CD4-positive, alpha-beta T cell treated with Interleukin-15 for 4 hours (primary cell): Measurements from ENCODE around the gene ABHD17A.

Experiments used
- DNase-seq: peaks from one replicate; pipeline ENCODE4 v3.0.0-alpha.2; 2020; ENCODE audit warnings: low spot score

The ABHD17A gene

GRCh38 chr19:1852581-1853128 lies 32.6 kb downstream of the ABHD17A start:
- no peak for DNase-seq

GRCh38 chr19:1851654-1852580 lies 33.4 kb downstream of the ABHD17A start:
- peak; percentile 58 for DNase-seq

GRCh38 chr19:1850809-1851653 lies 34.3 kb downstream of the ABHD17A start:
- no peak for DNase-seq

GRCh38 chr19:1849886-1850398 lies 35.4 kb downstream of the ABHD17A start:
- no peak for DNase-seq

- DNase-seq: no peak
These were observed 36.2 kb downstream of the ABHD17A start for GRCh38 chr19:1849132-1849474.

- DNase-seq: peak; percentile 99
These were observed 36.7 kb downstream of the ABHD17A start, which contains the start of gene REXO1 for GRCh38 chr19:1848399-1849131. TSS of gene REXO1 (minus strand) at chr19:1848483. CDS start at chr19:1848358, 125 bp downstream.

GRCh38 chr19:1847684-1848398 lies 37.5 kb downstream of the ABHD17A start:
- DNase-seq: no peak

GRCh38 chr19:1847348-1847683 lies 38.0 kb downstream of the ABHD17A start:
- no peak for DNase-seq

- DNase-seq: no peak
These were observed 38.6 kb downstream of the ABHD17A start for GRCh38 chr19:1846517-1847204.

- DNase-seq: no peak
These were observed 39.7 kb downstream of the ABHD17A start for GRCh38 chr19:1845642-1846041.

- no peak for DNase-seq
These were observed 40.2 kb downstream of the ABHD17A start for GRCh38 chr19:1845125-1845515.

- no peak for DNase-seq
These were observed 40.7 kb downstream of the ABHD17A start for GRCh38 chr19:1844513-1845124.

GRCh38 chr19:1843646-1844394 lies 41.5 kb downstream of the ABHD17A start:
- no peak for DNase-seq

- DNase-seq: no peak
These were observed 42.2 kb downstream of the ABHD17A start for GRCh38 chr19:1843116-1843515.

- no peak for DNase-seq
These were observed 43.9 kb downstream of the ABHD17A start for GRCh38 chr19:1841209-1841924.

GRCh38 chr19:1840541-1841115 lies 44.7 kb downstream of the ABHD17A start:
- DNase-seq: no peak

GRCh38 chr19:1839658-1840540 lies 45.4 kb downstream of the ABHD17A start:
- DNase-seq: no peak
